HG02870 (cell line): ENCODE results near the gene CZIB.
"Not testable (repeated sequence)": the region's sequence is repeated elsewhere in the genome, so short reads cannot be mapped to it uniquely, and the experiment has no call there.

Source experiments
- ATAC-seq: cut with Tn5 transposase; IDR thresholded peaks from one replicate; pipeline ENCODE4 v1.9.1; 2021; ENCODE audit warnings: mild to moderate bottlenecking, moderate library complexity; ENCODE audit not compliant: unreplicated experiment

The CZIB gene

GRCh38 chr1:53189061-53189460 lies 31.4 kb downstream of the CZIB start:
- no peak for ATAC-seq

GRCh38 chr1:53188099-53188498 lies 32.3 kb downstream of the CZIB start:
- no peak for ATAC-seq

GRCh38 chr1:53187401-53187800 lies 33.0 kb downstream of the CZIB start:
- ATAC-seq = no peak

- ATAC-seq = no peak
Measured at GRCh38 chr1:53186533-53186932, 33.9 kb downstream of the CZIB start.

- not testable (repeated sequence) for ATAC-seq
Measured at GRCh38 chr1:53185955-53186297, 34.5 kb downstream of the CZIB start.

- ATAC-seq = no peak
Measured at GRCh38 chr1:53183095-53183990, 37.1 kb downstream of the CZIB start.

GRCh38 chr1:53182716-53183094 lies 37.7 kb downstream of the CZIB start:
- ATAC-seq = no peak

- ATAC-seq = no peak
Measured at GRCh38 chr1:53182111-53182593, 38.3 kb downstream of the CZIB start.

- ATAC-seq = no peak
Measured at GRCh38 chr1:53180951-53181350, 39.5 kb downstream of the CZIB start.

GRCh38 chr1:53180226-53180625 lies 40.2 kb downstream of the CZIB start:
- ATAC-seq = no peak

- ATAC-seq = no peak
Measured at GRCh38 chr1:53176452-53177208, 43.8 kb downstream of the CZIB start.

GRCh38 chr1:53174971-53175913 lies 45.2 kb downstream of the CZIB start:
- ATAC-seq = no peak

GRCh38 chr1:53172426-53173128 lies 47.9 kb downstream of the CZIB start:
- no peak for ATAC-seq

- no peak for ATAC-seq
Measured at GRCh38 chr1:53166912-53167311, 53.5 kb downstream of the CZIB start.

- no peak for ATAC-seq
Measured at GRCh38 chr1:53166366-53166765, 54.1 kb downstream of the CZIB start.

- no peak for ATAC-seq
Measured at GRCh38 chr1:53165408-53165961, 54.9 kb downstream of the CZIB start.
